ENCODE results near the gene HECTD4. TPM values are rescaled to one million over a fixed set of nuclear protein-coding genes. Genes with fewer than 3 reads are reported as not detected.

The HECTD4 gene
- total and polyA plus RNA-seq, 12 donors: 3.0 to 33.7 (median 23.9) TPM

DNA sequence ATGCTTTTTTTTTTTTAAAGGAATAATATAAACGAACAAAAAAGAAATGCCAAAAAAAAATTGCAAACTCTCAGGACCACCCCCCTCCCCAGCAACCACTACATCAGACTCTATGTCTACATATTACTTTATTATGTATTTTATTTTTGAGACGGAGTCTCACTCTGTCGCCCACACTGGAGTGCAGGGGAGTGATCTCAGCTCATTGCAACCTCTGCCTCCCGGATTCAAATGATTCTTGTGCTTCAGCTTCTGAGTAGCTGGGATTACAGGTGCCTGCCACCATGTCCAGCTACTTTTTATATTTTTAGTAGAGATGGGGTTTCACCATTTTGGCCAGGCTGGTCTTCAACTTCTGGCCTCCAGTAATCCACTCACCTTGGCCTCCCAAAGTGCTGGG lies 22.9 kb downstream of the HECTD4 start:
- 94 to 96% methylated on average over 4 of the region's 4 CpGs for WGBS, 2 donors
- Histone ChIP-seq H3K36me3 (no peaks in the 10 kb centered on the region), H3K4me1 (peaks cover 0 to 9% (median 0%) of the 10 kb centered on the region in 9 donors), H3K9me3 (no peaks in the 10 kb centered on the region), H3K27me3 (no peaks in the 10 kb centered on the region), H3K4me3 (no peak overlapping the region), H3K27ac (no peak overlapping the region)
- DNase-seq: no peak
- TF ChIP-seq, protein P1, sequence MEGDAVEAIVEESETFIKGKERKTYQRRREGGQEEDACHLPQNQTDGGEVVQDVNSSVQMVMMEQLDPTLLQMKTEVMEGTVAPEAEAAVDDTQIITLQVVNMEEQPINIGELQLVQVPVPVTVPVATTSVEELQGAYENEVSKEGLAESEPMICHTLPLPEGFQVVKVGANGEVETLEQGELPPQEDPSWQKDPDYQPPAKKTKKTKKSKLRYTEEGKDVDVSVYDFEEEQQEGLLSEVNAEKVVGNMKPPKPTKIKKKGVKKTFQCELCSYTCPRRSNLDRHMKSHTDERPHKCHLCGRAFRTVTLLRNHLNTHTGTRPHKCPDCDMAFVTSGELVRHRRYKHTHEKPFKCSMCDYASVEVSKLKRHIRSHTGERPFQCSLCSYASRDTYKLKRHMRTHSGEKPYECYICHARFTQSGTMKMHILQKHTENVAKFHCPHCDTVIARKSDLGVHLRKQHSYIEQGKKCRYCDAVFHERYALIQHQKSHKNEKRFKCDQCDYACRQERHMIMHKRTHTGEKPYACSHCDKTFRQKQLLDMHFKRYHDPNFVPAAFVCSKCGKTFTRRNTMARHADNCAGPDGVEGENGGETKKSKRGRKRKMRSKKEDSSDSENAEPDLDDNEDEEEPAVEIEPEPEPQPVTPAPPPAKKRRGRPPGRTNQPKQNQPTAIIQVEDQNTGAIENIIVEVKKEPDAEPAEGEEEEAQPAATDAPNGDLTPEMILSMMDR (IDR thresholded peaks at IDR 0.05): no peak
- ATAC-seq: no peak
- intact Hi-C loops (cut with DNase I): no loop called here

DNA sequence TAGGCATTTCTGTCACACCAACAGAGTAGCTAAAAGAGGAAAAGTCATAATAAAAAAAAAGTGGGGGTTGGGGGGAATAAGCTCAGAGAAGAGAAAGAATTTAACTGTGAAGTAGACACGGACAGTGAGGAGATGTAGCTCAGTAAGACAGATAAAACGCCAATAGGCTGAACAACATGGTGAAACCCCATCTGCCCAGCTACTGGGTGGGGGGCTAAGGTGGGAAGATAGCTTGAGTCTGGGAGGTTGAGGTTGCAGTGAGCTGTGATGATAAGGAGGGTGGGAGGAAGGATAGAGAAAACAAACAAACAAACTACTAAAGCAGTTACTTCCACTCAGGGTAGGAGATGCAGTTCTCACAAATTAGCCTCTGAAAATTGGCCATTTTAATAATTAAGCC lies 25.0 kb downstream of the HECTD4 start:
- Histone ChIP-seq H3K4me1 (peaks cover 0 to 15% (median 4%) of the 10 kb centered on the region in 9 donors), H3K4me3 (no peak overlapping the region), H3K9me3 (peaks cover 0 to 2% (median 0%) of the 10 kb centered on the region in 11 donors), H3K36me3 (no peaks in the 10 kb centered on the region), H3K27me3 (no peaks in the 10 kb centered on the region), H3K27ac (no peak overlapping the region)
- intact Hi-C loops (cut with DNase I): no loop called here
- DNase-seq (no peak), ATAC-seq (no peak)
- 48 to 69% methylated on average over 2 of the region's 2 CpGs for WGBS, 2 donors
- TF ChIP-seq, protein P1 (IDR thresholded peaks at IDR 0.05): no peak

DNA sequence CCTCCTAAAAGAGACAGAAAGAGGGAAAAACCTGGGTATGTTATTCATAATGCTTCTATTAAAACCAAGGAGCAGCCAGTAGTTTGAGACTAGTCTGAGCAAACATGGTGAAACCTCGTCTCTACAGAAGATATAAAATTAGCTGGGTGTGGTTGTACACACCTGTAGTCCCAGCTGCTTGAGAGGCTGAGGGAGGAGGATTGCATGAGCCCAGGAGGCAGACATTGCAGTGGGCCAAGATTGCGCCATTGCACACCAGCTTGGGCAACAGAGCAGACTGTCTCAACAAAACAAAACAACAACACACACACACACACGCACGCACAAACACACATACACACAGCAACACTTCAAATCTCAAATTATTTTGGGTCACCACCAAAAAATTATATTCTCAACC lies 27.8 kb downstream of the HECTD4 start:
- no peak for ATAC-seq
- 95 to 96% methylated on average over 4 of the region's 4 CpGs for WGBS, 2 donors
- no peak overlapping the region for H3K4me3 ChIP-seq
- H3K36me3 ChIP-seq: no peaks in the 10 kb centered on the region
- DNase-seq: no peak
- H3K27me3 ChIP-seq: no peaks in the 10 kb centered on the region
- H3K27ac ChIP-seq: no peak overlapping the region
- TF ChIP-seq, protein P1 (IDR thresholded peaks at IDR 0.05): no peak
- peaks cover 0 to 36% (median 19%) of the 10 kb centered on the region in 9 donors for H3K4me1 ChIP-seq
- intact Hi-C loops (cut with DNase I): no loop called here
- H3K9me3 ChIP-seq: peaks cover 0 to 2% (median 0%) of the 10 kb centered on the region in 11 donors

DNA sequence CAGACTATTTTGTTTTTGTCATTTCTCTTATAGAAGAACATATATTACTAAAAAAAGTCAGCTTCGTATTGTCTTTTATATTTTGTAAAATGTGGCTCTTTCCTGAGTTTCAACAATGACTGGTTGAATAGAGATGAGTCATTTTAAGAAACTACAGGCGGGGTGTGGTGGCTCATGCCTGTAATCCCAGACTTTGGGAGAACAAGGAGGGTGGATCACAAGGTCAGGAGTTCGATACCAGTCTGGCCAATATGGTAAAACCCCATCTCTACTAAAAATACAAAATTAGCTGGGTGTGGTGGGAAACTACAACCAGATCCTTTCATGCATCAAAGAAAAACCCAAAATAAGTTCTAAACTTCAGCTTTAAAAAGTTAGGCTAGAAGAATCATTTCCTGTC lies 28.8 kb downstream of the HECTD4 start:
- WGBS, 2 donors: 80 to 83% methylated on average over 3 of the region's 3 CpGs
- H3K36me3 ChIP-seq: no peaks in the 10 kb centered on the region
- no peak overlapping the region for H3K27ac ChIP-seq
- intact Hi-C loops (cut with DNase I): no loop called here
- ATAC-seq (no peak), DNase-seq (no peak)
- H3K4me3 ChIP-seq: no peak overlapping the region
- H3K27me3 ChIP-seq: no peaks in the 10 kb centered on the region
- TF ChIP-seq, protein P1 (IDR thresholded peaks at IDR 0.05): no peak
- peaks cover 0 to 2% (median 0%) of the 10 kb centered on the region in 11 donors for H3K9me3 ChIP-seq
- H3K4me1 ChIP-seq: peaks cover 0 to 46% (median 24%) of the 10 kb centered on the region in 9 donors

Data from heart right ventricle (tissue), 16 donors.